Activated CD8-positive, alpha-beta T cell treated with anti-CD3 and anti-CD28 coated beads for 36 hours (primary cell): ENCODE data around the gene GSK3B. TPM values are rescaled to one million over a fixed set of nuclear protein-coding genes. Genes with fewer than 3 reads are reported as not detected.

ENCODE experiments used
- ATAC-seq: fragments of 200-7000 bp; cut with Tn5 transposase; one replicate; pipeline ENCODE4 v1.10.0; 2021; ENCODE audit warnings: mild to moderate bottlenecking, moderate library complexity
- CTCF ChIA-PET: fragments of 350-600 bp; sonication (Branson Sonifier 250); formaldehyde crosslinking; loops from one replicate; lab custom pipeline; 2021; ENCODE audit warnings: antibody characterized with exemption; lab: Charles Lee
- POLR2A ChIA-PET: fragments of 350-600 bp; sonication (Branson Sonifier 250); formaldehyde crosslinking; loops from one replicate; lab custom pipeline; 2021; ENCODE audit warnings: antibody characterized with exemption; lab: Charles Lee
- DNase-seq: peaks from one replicate; pipeline ENCODE4 v3.0.0-alpha.2; 2020
- H3K27ac Mint-ChIP-seq: one replicate; pipeline ENCODE4 v1.8.0; 2021; ENCODE audit warnings: mild to moderate bottlenecking, mixed read lengths
- H3K27me3 Mint-ChIP-seq: one replicate; pipeline ENCODE4 v1.8.0; 2021; ENCODE audit warnings: mixed read lengths
- H3K36me3 Mint-ChIP-seq: one replicate; pipeline ENCODE4 v1.8.0; 2021; ENCODE audit warnings: low read depth, mixed read lengths
- H3K4me1 Mint-ChIP-seq: one replicate; pipeline ENCODE4 v1.8.0; 2021; ENCODE audit warnings: low read depth, mixed read lengths
- H3K4me3 Mint-ChIP-seq: one replicate; pipeline ENCODE4 v1.8.0; 2021; ENCODE audit warnings: mild to moderate bottlenecking, moderate library complexity, mixed read lengths
- H3K9me3 Mint-ChIP-seq: one replicate; pipeline ENCODE4 v1.8.0; 2021; ENCODE audit warnings: mixed read lengths
- intact Hi-C: fragments of 100-400 bp; cut with micrococcal nuclease; formaldehyde crosslinking; loops from one replicate; pipeline ENCODE4 v1.10.0; 2022
- total RNA-seq, 2 experiments: library from RNA; stranded (reverse); gene quantifications; one replicate each; pipeline ENCODE4 v1.2.3, GENCODE V29; 2021
- TF ChIP-seq, protein P1 (sequence below): fragments of 200-600 bp; IDR thresholded peaks from one replicate; pipeline ENCODE4 v1.8.0; 2022; ENCODE audit warnings: antibody characterized with exemption, mild to moderate bottlenecking

GSK3B gene
- total RNA-seq, 2 experiments from 2014 or later, result 29.0 to 32.1 TPM

DNA sequence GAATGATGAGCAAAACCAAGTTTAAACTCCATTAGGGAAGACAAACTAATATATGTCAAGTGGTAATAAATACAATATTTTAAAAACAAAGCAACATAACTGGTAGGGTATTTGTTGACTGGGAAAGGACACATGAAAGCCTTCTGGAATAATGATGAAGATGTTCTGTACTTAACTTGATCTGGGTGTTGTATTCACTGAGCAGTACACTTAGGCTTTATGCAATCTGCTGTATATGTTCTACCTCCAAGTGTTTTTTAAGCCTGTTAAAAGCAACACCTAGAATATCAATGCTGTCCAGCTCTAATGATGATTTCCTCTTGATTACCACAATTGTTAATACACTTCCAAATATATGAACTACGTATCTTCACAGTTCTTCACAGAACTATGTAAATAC is 46.6 kb downstream of the GSK3B start:
- Mint-ChIP-seq H3K27me3 (no peaks in the 10 kb centered on the region), H3K27ac (no peak overlapping the region), H3K4me1 (peaks cover 56% of the 10 kb centered on the region), H3K4me3 (no peak overlapping the region), H3K36me3 (peaks cover 52% of the 10 kb centered on the region), H3K9me3 (peaks cover 37% of the 10 kb centered on the region)
- ChIA-PET CTCF (no interaction called here), POLR2A (no interaction called here)
- DNase-seq (no peak), ATAC-seq (no peak)
- intact Hi-C loops, result no loop called here
- TF ChIP-seq, protein P1, sequence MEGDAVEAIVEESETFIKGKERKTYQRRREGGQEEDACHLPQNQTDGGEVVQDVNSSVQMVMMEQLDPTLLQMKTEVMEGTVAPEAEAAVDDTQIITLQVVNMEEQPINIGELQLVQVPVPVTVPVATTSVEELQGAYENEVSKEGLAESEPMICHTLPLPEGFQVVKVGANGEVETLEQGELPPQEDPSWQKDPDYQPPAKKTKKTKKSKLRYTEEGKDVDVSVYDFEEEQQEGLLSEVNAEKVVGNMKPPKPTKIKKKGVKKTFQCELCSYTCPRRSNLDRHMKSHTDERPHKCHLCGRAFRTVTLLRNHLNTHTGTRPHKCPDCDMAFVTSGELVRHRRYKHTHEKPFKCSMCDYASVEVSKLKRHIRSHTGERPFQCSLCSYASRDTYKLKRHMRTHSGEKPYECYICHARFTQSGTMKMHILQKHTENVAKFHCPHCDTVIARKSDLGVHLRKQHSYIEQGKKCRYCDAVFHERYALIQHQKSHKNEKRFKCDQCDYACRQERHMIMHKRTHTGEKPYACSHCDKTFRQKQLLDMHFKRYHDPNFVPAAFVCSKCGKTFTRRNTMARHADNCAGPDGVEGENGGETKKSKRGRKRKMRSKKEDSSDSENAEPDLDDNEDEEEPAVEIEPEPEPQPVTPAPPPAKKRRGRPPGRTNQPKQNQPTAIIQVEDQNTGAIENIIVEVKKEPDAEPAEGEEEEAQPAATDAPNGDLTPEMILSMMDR, result no peak

DNA sequence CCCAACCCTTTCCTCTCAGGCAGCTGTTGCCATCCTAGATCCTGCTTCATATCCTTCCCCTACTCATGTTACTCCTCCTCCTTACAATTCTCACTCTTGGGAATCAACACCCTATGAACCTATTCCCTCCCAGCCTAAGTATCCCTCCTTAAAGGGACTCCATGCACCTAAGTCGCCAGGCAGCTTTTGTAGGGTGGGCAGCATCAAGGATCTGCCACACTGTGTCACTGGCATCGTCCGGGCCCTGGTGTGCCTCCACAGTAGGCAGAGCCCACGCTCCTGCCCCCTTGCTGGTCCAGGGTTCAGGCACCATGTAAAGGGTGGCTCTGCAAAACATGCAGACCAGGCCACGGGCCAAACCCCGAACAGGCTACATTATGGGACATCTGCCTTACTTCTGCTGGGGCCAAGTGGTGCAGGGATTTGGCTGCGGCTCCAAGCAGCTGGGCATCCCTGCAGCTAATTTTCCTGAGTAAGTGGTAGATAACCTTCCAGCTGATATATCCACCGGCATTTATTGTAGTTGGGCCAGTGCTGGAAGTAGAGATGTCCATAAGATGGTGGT is 53.4 kb downstream of the GSK3B start:
- Mint-ChIP-seq H3K27ac (no peak overlapping the region), H3K9me3 (peaks cover 70% of the 10 kb centered on the region), H3K27me3 (no peaks in the 10 kb centered on the region), H3K4me1 (peaks cover 17% of the 10 kb centered on the region), H3K36me3 (peaks cover 74% of the 10 kb centered on the region), H3K4me3 (no peak overlapping the region)
- intact Hi-C loops, result no loop called here
- ChIA-PET POLR2A (no interaction called here), CTCF (interaction anchor here (0.9 to 1.2 kb wide), 2 partner anchors 105 to 377 kb away, joined by 3 to 7 read pairs; no protein-coding TSS in a partner anchor)
- TF ChIP-seq, protein P1, result no peak
- ATAC-seq (no peak), DNase-seq (no peak)

DNA sequence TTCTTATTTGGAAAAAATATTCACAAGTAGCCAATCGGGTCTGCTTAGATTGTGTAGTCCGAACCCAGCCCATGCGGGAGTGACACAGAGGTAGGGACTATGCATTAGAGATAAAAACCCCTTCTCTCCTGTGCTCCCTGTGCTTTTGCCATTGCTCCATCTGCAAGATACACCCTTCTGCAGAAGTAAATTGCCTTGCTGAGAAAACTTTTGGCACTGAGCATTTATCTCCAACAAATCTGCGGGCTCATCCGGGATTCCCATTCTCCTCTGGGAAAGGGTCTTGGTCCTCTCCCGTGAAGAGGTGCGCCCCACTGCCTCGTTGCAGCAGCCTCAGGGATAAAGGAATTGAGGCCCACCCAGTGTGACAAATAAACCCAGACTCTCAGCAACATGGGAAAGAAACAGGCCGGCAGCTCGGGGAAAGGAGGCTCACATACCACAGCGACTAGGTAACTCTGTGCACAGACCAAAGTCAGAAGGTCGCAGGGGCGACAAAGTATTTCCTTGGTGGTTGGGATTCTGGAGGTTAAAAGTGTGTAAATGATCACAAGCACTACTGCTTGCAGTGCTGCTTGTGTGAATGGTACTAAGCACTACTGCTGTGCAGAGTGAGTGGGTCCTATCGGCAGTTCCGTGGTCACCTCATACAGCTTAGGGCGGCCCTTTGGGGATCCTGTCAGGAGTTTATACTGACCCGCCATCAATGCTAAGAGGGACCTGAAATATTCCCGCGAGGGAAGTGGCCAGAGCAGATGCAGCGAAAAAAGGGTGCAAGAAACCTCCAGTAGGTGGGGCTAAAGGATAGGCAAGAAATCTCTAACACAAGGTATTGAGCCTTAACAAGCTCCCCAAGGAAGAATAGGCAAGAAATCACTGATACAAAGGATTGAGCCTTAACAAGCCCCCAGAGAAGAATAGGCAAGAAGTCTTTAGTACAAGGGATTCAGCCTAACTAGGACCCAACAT is 54.3 kb downstream of the GSK3B start:
- ChIA-PET POLR2A (no interaction called here), CTCF (interaction anchor here (0.9 to 1.2 kb wide), 3 partner anchors 106 to 377 kb away, joined by 3 to 7 read pairs (median 3); no protein-coding TSS in a partner anchor)
- Mint-ChIP-seq H3K4me1 (peaks cover 19% of the 10 kb centered on the region), H3K4me3 (no peak overlapping the region), H3K27ac (no peak overlapping the region), H3K27me3 (no peaks in the 10 kb centered on the region), H3K9me3 (peaks cover 62% of the 10 kb centered on the region), H3K36me3 (peaks cover 67% of the 10 kb centered on the region)
- TF ChIP-seq, protein P1, result peak; percentile 21
- ATAC-seq, result no peak
- DNase-seq, result peak; percentile 13
- intact Hi-C loops, result no loop called here

DNA sequence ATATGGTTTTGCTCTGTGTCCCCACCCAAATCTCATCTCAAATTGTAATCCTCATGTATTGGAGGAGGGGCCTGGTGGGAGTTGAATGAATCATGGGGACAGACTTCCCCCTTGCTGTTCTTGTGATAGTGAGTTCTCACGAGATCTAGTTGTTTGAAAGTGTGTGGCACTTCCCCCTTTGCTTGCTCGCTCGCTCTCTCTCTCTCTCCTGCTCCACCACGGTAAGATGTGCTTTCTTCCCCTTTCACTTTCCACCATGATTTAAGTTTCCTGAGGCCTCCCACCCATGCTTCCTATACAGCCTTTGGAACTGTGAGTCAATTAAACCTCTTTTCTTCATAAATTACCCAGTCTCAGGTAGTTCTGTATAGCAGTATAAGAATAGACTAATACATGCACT is 60.7 kb downstream of the GSK3B start:
- intact Hi-C loops, result no loop called here

More for the DNA sequence above, 60.7 kb downstream of the GSK3B start:
- ATAC-seq (peak; percentile 24), DNase-seq (peak; percentile 9)
- Mint-ChIP-seq H3K27me3 (no peaks in the 10 kb centered on the region), H3K27ac (no peak overlapping the region), H3K36me3 (peaks cover 24% of the 10 kb centered on the region), H3K4me3 (no peak overlapping the region), H3K9me3 (peaks cover 13% of the 10 kb centered on the region), H3K4me1 (peaks cover 56% of the 10 kb centered on the region)
- ChIA-PET POLR2A (no interaction called here), CTCF (no interaction called here)
- TF ChIP-seq, protein P1, result no peak
